H1 (cell line): Measurements from ENCODE around the gene ZNF576. TPM values are rescaled to one million over a fixed set of nuclear protein-coding genes. Genes with fewer than 3 reads are reported as not detected.

Experiments
- CTCF ChIP-seq, 3 experiments: IDR thresholded peaks; 1 replicate in 2 of 3; 2 replicates in 1 of 3; pipeline versions ENCODE4 v1.5.1 to v1.6.1; 2011; ENCODE audit warnings: low read length in 3 of 3, mild to moderate bottlenecking in 3 of 3, inconsistent platforms in 2 of 3, low read depth in 1 of 3, moderate library complexity in 1 of 3; ENCODE audit not compliant: insufficient read depth in 1 of 3; ENCODE audit errors: control extremely low read depth in 1 of 3
- JUN ChIP-seq: IDR thresholded peaks from 2 replicates; pipeline ENCODE4 v1.6.1; 2011; ENCODE audit warnings: low read depth, mild to moderate bottlenecking, improper control_type of control experiment, low read length
- polyA plus RNA-seq, 7 experiments: library from polyadenylated mRNA; depleted of rRNA in 3 of 7; stranded (reverse) in 5 of 7; unstranded in 2 of 7; fragments of >200 nt in 5 of 7; fragments of 200-250 nt in 2 of 7; gene quantifications; 1 replicate in 5 of 7; 2 replicates in 1 of 7; 4 replicates in 1 of 7; pipeline versions ENCODE4 v1.2.1 to v1.2.3, GENCODE V29; 2011 to 2013; ENCODE audit warnings: missing spikeins in 2 of 7, mixed read lengths in 2 of 7
- total RNA-seq: library from RNA; stranded (reverse); fragmentation: NEBNext Ultra II Directional; extraction: Animal tissue kit (Norgen Biotek cat#: 25700); gene quantifications from 2 replicates; pipeline ENCODE4 v1.2.1, GENCODE V29; 2021

Gene ZNF576
- total and polyA plus RNA-seq, 2 of the 8 experiments (the other 6 are each of a cell fraction or from before 2014, with no cell fraction given): 13.6 to 32.4 TPM

GRCh38 chr19:43578787-43579186, 17.6 kb upstream of the ZNF576 start (continued):
- no peak for TF ChIP-seq CTCF (IDR thresholded peaks at IDR 0.05; ENCODE audit: control extremely low read depth in 1 of 3, insufficient read depth in 1 of 3, low read depth in 1 of 3, low read length in 3 of 3)
- TF ChIP-seq JUN: no peak
- TF ChIP-seq, all 59 proteins: peak for 0
